Measurements from ENCODE around the gene PRR29.

The PRR29 gene

DNA sequence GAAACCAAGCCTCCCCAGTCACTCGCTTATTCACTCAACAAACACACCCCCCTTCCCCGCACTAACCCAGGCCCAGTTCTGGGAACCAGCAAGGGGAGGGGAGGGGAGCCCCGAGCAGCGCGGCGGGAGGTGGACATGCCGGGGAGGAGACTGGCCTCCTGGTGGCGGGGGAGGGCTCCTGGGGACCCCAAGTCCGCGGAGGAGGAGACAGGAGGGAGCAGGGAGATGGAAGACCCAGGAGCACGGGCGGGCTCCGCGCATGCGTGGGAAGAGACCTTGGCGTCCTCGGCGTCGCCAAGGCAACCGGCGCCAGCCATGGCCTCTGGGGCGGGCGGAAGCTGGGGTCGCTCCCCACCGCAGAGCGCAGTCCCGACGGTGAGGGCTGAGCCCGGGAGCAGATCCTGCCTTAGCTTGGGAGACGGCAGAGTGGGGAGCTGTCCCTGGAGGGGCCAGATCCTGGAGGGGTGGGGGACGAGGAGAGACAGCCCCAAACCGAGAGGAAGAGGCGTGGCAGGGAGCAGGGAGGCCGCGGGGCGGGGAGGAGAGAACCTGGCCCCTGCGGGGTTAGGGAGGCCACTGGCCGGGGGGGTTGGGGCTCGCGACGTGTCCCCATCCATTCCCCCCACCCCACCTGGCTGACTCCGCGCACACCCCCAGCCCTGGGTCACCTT is at the start of gene PRR29:
Gene PRR29 (plus strand): TSS at position 302 of the 671 bp plus-strand sequence. CDS start 14 bp downstream, at position 316.
- peak; percentile 28 to 54 for DNase-seq

- no peak for DNase-seq
These were observed 49.6 kb upstream of the PRR29 start for GRCh38 chr17:63948521-63948920.

DNA sequence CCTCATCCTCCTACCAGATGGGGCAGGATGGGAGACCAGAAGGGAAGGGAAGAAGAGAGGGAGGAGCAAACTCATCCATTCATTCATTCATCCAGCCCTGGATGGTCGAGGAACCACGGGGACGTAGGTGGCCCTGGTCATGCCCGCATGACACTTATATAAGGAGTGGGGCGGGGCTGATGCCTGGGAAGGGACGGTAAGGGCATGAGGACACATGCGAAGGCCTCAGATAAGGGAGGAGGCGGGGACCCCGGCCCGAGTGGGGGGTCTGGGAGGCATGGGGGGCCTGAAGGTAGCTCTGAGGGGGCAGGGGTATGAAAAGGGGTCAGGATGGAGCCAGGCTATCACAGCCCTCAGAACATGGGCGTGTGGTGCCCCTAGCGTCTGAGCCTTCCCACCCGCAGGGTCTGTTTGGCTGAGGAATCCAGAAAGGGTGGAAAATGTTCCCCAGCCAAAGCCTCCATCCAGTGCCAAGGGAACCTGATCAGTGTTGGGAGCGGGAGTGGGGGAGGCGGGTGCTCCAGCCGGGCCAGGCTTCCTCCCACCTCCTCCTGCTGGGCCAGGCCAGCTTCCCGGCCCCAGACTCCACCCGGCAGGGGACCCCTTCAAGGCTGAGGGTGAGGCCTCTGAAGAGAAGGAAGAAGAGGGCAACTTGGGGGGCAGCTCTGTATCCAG is 48.4 kb upstream of the PRR29 start:
- no peak for DNase-seq

DNA sequence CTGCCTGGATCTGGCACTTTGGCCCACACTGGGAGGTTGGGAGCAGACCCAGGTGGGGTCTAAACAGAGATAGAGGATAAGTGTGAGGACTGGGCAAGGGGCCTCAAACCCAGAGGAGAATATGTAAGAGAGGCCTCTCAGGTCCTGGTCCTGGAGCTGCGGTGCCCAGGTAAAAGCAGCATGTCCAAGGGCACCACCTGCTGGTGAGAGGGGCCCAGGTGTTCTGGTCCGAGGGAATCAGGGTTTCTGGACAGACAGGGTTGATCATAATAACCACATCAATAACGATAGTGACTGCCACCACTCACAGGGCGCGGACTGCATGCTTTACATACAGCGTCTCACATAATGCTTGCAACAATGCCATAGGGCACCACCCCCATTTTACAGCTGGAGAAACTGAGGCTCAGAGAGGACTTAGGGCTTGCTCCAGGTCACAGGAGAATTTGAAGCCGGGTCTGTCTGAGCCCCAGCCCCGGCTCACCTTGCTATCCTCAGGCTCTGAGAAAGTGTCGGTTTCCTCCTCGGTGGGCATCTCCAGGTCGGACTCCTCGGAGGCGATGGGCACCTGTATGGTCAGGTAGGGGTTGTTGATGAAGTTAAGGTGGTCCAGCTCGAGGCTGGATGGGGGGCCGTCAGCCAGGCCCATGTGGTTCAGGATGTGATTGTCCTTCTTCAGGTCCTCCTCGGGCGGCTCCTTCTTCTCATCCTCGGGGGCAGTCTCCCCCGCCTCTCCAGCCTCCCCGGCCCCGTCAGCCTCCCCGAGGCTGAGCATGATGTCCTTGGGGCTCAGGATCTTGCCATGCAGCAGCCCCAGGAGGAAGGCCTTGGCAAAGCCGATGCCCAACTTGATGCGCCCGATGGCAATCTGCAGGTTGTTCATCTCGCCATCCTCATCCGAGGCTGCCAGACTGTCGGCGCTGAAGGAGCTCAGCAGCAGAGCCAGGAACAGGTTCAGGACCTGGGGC is 46.9 kb upstream of the PRR29 start:
- DNase-seq, result no peak

GRCh38 chr17:63954402-63955063 is 43.6 kb upstream of the PRR29 start:
- no peak for DNase-seq

GRCh38 chr17:63955232-63955631 is 42.9 kb upstream of the PRR29 start:
- no peak for DNase-seq

GRCh38 chr17:63955791-63956190 is 42.4 kb upstream of the PRR29 start:
- no peak for DNase-seq

GRCh38 chr17:63956296-63956920 is 41.7 kb upstream of the PRR29 start:
- DNase-seq, result no peak

GRCh38 chr17:63960006-63960405 is 38.1 kb upstream of the PRR29 start:
- no peak for DNase-seq

DNA sequence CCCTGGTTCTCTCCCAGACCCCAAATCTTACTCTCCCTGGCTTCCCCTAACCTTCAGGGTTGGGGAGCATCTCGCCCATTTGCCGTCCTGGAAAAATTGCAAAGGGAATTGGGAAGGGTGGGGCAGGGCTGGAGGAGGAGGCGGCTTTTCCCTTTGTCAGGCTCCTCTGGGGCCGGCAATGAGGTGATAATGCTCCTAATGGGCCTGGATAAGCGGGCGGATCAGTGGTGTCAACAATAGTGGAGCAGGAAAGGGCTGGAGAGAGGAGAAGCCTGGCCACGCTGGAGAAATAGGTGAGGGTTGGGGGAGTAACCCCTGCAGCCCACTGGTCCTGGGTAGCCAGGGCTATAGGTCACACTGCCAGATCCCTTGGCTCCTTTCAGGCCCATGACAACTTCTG is 37.7 kb upstream of the PRR29 start:
- DNase-seq, result no peak

GRCh38 chr17:63961355-63962212 is 36.6 kb upstream of the PRR29 start:
- no peak for DNase-seq

DNA sequence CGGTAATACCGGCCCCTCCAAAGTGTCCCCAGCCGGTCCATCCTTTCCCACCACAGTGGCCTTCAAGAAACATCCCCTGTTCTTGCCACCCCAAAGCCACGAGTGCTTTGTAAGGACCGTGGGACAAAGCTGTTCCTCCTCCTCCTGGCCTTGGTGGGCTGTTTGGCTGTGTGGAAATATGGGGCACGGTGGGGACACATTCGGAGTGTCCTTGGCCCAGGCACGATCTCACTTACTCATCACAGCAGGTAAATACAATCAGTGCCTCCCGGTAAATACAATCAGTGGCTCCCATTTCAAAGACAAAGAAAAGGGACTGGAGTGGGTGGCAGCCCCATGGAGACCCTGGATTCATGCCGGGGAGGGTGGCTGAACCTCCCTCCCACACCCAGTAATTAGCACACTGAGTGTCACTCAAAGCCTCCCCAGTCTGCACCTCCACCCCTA is 35.8 kb upstream of the PRR29 start:
- no peak for DNase-seq

- DNase-seq, result no peak
These were observed 35.0 kb upstream of the PRR29 start for GRCh38 chr17:63963123-63963522.

GRCh38 chr17:63966646-63967264 is 31.4 kb upstream of the PRR29 start:
- no peak for DNase-seq

GRCh38 chr17:63967953-63968352 is 30.2 kb upstream of the PRR29 start:
- DNase-seq, result no peak

GRCh38 chr17:63969278-63969677 is 28.9 kb upstream of the PRR29 start:
- no peak for DNase-seq

- DNase-seq, result no peak
These were observed 25.4 kb upstream of the PRR29 start, which contains the start of gene SCN4A for GRCh38 chr17:63972796-63973195. TSS of gene SCN4A (minus strand) at chr17:63972918. CDS start at chr17:63972841, 77 bp downstream.

DNA sequence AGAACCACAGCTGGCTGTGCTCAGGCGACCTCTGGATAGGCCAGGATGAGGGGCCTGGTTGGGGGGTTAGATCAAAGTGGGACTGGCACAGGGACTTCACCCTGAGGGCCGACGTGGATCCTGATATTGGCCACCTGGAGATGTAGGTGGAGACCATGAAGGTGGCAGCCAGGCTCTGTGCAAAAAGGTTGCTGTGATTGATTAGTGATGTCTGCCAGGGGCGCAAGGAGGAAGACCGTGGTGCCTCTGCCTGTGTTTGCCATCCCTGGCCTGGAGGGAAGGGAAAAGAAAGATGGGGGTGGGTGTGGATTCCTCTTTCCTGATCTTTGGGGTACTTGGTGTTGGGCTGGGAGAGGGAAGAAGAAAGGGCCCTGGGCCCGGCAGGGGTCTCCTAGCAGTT is 24.9 kb upstream of the PRR29 start:
- DNase-seq, result no peak

GRCh38 chr17:63973930-63974593 is 24.1 kb upstream of the PRR29 start:
- DNase-seq, result no peak

- no peak for DNase-seq
These were observed 23.5 kb upstream of the PRR29 start for GRCh38 chr17:63974594-63975192.
